Right renal cortex interstitium (tissue), 3 donors: ENCODE data around the gene TPRKB. TPM values are rescaled to one million over a fixed set of nuclear protein-coding genes. Genes with fewer than 3 reads are reported as not detected.
"Not testable (repeated sequence)": the region's sequence is repeated elsewhere in the genome, so short reads cannot be mapped to it uniquely, and the experiment has no call there.

Experiments used
- DNase-seq, 3 donors: peaks; one replicate each; pipeline ENCODE4 v3.0.0-alpha.2; 2013; ENCODE audit warnings: low read depth in 3 of 3, low spot score in 2 of 3
- polyA plus RNA-seq, 3 donors: library from polyadenylated mRNA; unstranded; fragments of 120-200 nt; gene quantifications; one replicate each; pipeline ENCODE4 v1.2.1, GENCODE V29; 2013; ENCODE audit not compliant: insufficient read length in 3 of 3

The TPRKB gene
- polyA plus RNA-seq, 3 donors = 71.6 to 87.9 (median 78.6) TPM

- no peak for DNase-seq
These were observed 3.6 kb upstream of the TPRKB start for GRCh38 chr2:73740767-73741166.

- DNase-seq = no peak
These were observed 2.0 kb upstream of the TPRKB start for GRCh38 chr2:73739101-73739500.

- DNase-seq = no peak
These were observed 767 bp downstream of the TPRKB start for GRCh38 chr2:73736378-73736777.

GRCh38 chr2:73730810-73731209 lies 6.3 kb downstream of the TPRKB start:
- DNase-seq = no peak

- DNase-seq = no peak
These were observed 8.4 kb downstream of the TPRKB start for GRCh38 chr2:73728711-73729110.

GRCh38 chr2:73728043-73728442 lies 9.1 kb downstream of the TPRKB start:
- DNase-seq = no peak

- DNase-seq = not testable (repeated sequence)
These were observed 10.5 kb downstream of the TPRKB start for GRCh38 chr2:73726657-73727056.

- DNase-seq = no peak
These were observed 18.1 kb downstream of the TPRKB start for GRCh38 chr2:73718851-73719621.

GRCh38 chr2:73718421-73718820 lies 18.7 kb downstream of the TPRKB start:
- DNase-seq = no peak

- DNase-seq = not testable (repeated sequence)
These were observed 19.4 kb downstream of the TPRKB start for GRCh38 chr2:73717695-73718094.

GRCh38 chr2:73717251-73717606 lies 19.9 kb downstream of the TPRKB start:
- no peak for DNase-seq

- DNase-seq = no peak
These were observed 20.4 kb downstream of the TPRKB start for GRCh38 chr2:73716543-73717250.

GRCh38 chr2:73714091-73714490 lies 23.1 kb downstream of the TPRKB start:
- DNase-seq = no peak

- no peak for DNase-seq
These were observed 28.6 kb downstream of the TPRKB start for GRCh38 chr2:73708527-73708926.

- DNase-seq = no peak
These were observed 29.5 kb downstream of the TPRKB start for GRCh38 chr2:73707636-73708035.

- DNase-seq = no peak
These were observed 30.1 kb downstream of the TPRKB start for GRCh38 chr2:73707058-73707457.

- DNase-seq = no peak
These were observed 32.1 kb downstream of the TPRKB start for GRCh38 chr2:73705091-73705490.

- DNase-seq = no peak
These were observed 32.9 kb downstream of the TPRKB start for GRCh38 chr2:73704285-73704684.

GRCh38 chr2:73703675-73704074 lies 33.5 kb downstream of the TPRKB start:
- DNase-seq = no peak

GRCh38 chr2:73702852-73703493 lies 34.2 kb downstream of the TPRKB start:
- not testable (repeated sequence) for DNase-seq

- DNase-seq = no peak
These were observed 35.0 kb downstream of the TPRKB start for GRCh38 chr2:73701968-73702665.
